HEK293 (cell line): ENCODE results near the gene OR6N1.

Source experiments
- CTCF ChIA-PET: fragments of 350-600 bp; formaldehyde crosslinking; extraction: SDS; loops from one replicate; lab custom pipeline; 2021; ENCODE audit warnings: antibody characterized with exemption; lab: Yijun Ruan, JAX
- POLR2A ChIA-PET: fragments of 300-600 bp; formaldehyde crosslinking; extraction: SDS; loops from one replicate; lab custom pipeline; 2020; ENCODE audit warnings: antibody characterized with exemption, inconsistent platforms; lab: Yijun Ruan, JAX
- H3K27ac ChIP-seq: fragments of 200-500 bp; sonication (Bioruptor generic); 2 replicates; pipeline ENCODE4 v1.5.1; 2014; ENCODE audit warnings: low read depth, low read length, control low read depth, inconsistent platforms; ENCODE audit errors: extremely low read depth
- H3K36me3 ChIP-seq, 2 experiments: fragments of 200-500 bp in 1 of 2; sonication (Bioruptor generic) in 1 of 2; 1 replicate in 1 of 2; 2 replicates in 1 of 2; pipeline ENCODE4 v1.5.1; 2014 to 2017; ENCODE audit warnings: inconsistent platforms in 2 of 2, low read length in 2 of 2; ENCODE audit not compliant: control insufficient read depth in 2 of 2, insufficient read depth in 1 of 2
- H3K4me1 ChIP-seq: fragments of 200-500 bp; sonication (Bioruptor generic); 2 replicates; pipeline ENCODE4 v1.5.1; 2014; ENCODE audit warnings: mild to moderate bottlenecking, low read length, inconsistent platforms; ENCODE audit not compliant: control insufficient read depth, insufficient read depth
- H3K4me3 ChIP-seq: 2 replicates; pipeline ENCODE4 v1.5.1; 2011; ENCODE audit warnings: low read depth, mild to moderate bottlenecking, control low read depth, low read length, moderate library complexity
- H3K9me3 ChIP-seq: fragments of 200-500 bp; sonication (Bioruptor generic); 2 replicates; pipeline ENCODE4 v1.5.1; 2014; ENCODE audit warnings: low read depth, low read length, inconsistent platforms; ENCODE audit not compliant: control insufficient read depth, insufficient read depth
- EGR2 ChIP-seq: fragments of 450-650 bp; formaldehyde crosslinking; IDR thresholded peaks from 2 replicates; pipeline ENCODE4 v1.5.1; 2016; ENCODE audit warnings: low read depth, missing biosample characterization, missing genetic modification characterization
- FEZF1 ChIP-seq: fragments of 450-650 bp; formaldehyde crosslinking; IDR thresholded peaks from 2 replicates; pipeline ENCODE4 v1.5.1; 2016; ENCODE audit warnings: missing biosample characterization, missing genetic modification characterization
- IKZF3 ChIP-seq: fragments of 450-650 bp; IDR thresholded peaks from 2 replicates; pipeline ENCODE4 v1.5.0; 2018; ENCODE audit warnings: missing biosample characterization, mild to moderate bottlenecking, missing genetic modification characterization, moderate library complexity
- KLF17 ChIP-seq: fragments of 450-650 bp; formaldehyde crosslinking; IDR thresholded peaks from 2 replicates; pipeline ENCODE4 v1.5.1; 2016; ENCODE audit warnings: missing biosample characterization, missing genetic modification characterization
- MYNN ChIP-seq: fragments of 450-650 bp; formaldehyde crosslinking; IDR thresholded peaks from 2 replicates; pipeline ENCODE4 v1.5.1; 2016; ENCODE audit warnings: missing biosample characterization, missing genetic modification characterization, borderline replicate concordance
- PATZ1 ChIP-seq: fragments of 450-650 bp; formaldehyde crosslinking; IDR thresholded peaks from 2 replicates; pipeline ENCODE4 v1.5.1; 2016; ENCODE audit warnings: missing biosample characterization, missing genetic modification characterization
- REST ChIP-seq: fragments of 450-650 bp; formaldehyde crosslinking; IDR thresholded peaks from 2 replicates; pipeline ENCODE4 v1.5.1; 2016; ENCODE audit warnings: missing biosample characterization, missing genetic modification characterization
- SETDB1 ChIP-seq: IDR thresholded peaks from one replicate; pipeline ENCODE4 v1.6.1; 2017; ENCODE audit warnings: mild to moderate bottlenecking, low read length, moderate library complexity, mixed read lengths; ENCODE audit not compliant: insufficient read length
- ZEB2 ChIP-seq: fragments of 450-650 bp; formaldehyde crosslinking; IDR thresholded peaks from 2 replicates; pipeline ENCODE4 v1.5.1; 2016; ENCODE audit warnings: missing biosample characterization, missing genetic modification characterization
- ZFP41 ChIP-seq: fragments of 450-650 bp; formaldehyde crosslinking; IDR thresholded peaks from 2 replicates; pipeline ENCODE4 v1.5.1; 2016; ENCODE audit warnings: missing biosample characterization, missing genetic modification characterization, borderline replicate concordance
- ZNF132 ChIP-seq: fragments of 450-650 bp; formaldehyde crosslinking; IDR thresholded peaks from 2 replicates; pipeline ENCODE4 v1.5.1; 2017; ENCODE audit warnings: missing biosample characterization, missing genetic modification characterization, borderline replicate concordance
- ZNF138 ChIP-seq: fragments of 450-650 bp; formaldehyde crosslinking; IDR thresholded peaks from 2 replicates; pipeline ENCODE4 v1.5.1; 2016; ENCODE audit warnings: missing biosample characterization, missing genetic modification characterization, borderline replicate concordance
- ZNF169 ChIP-seq: fragments of 450-650 bp; formaldehyde crosslinking; IDR thresholded peaks from 2 replicates; pipeline ENCODE4 v1.5.1; 2016; ENCODE audit warnings: missing biosample characterization, missing genetic modification characterization
- ZNF2 ChIP-seq: fragments of 450-650 bp; formaldehyde crosslinking; IDR thresholded peaks from 2 replicates; pipeline ENCODE4 v1.5.1; 2016; ENCODE audit warnings: missing biosample characterization, missing genetic modification characterization
- ZNF362 ChIP-seq: fragments of 450-650 bp; formaldehyde crosslinking; IDR thresholded peaks from 2 replicates; pipeline ENCODE4 v1.5.1; 2016; ENCODE audit warnings: missing biosample characterization, missing genetic modification characterization
- ZNF37A ChIP-seq: fragments of 450-650 bp; IDR thresholded peaks from 2 replicates; pipeline ENCODE4 v1.5.1; 2018; ENCODE audit warnings: missing biosample characterization, missing genetic modification characterization
- ZNF398 ChIP-seq: fragments of 450-650 bp; formaldehyde crosslinking; IDR thresholded peaks from 2 replicates; pipeline ENCODE4 v1.5.1; 2017; ENCODE audit warnings: missing biosample characterization, missing genetic modification characterization
- ZNF48 ChIP-seq: fragments of 450-650 bp; formaldehyde crosslinking; IDR thresholded peaks from 2 replicates; pipeline ENCODE4 v1.5.1; 2016; ENCODE audit warnings: missing biosample characterization, missing genetic modification characterization
- ZNF529 ChIP-seq: fragments of 450-650 bp; formaldehyde crosslinking; IDR thresholded peaks from 2 replicates; pipeline ENCODE4 v1.5.1; 2017; ENCODE audit warnings: missing genetic modification characterization, missing biosample characterization; ENCODE audit not compliant: insufficient replicate concordance
- ZNF544 ChIP-seq: fragments of 450-650 bp; formaldehyde crosslinking; IDR thresholded peaks from 2 replicates; pipeline ENCODE4 v1.5.0; 2017; ENCODE audit warnings: missing biosample characterization, missing genetic modification characterization
- ZNF785 ChIP-seq: fragments of 450-650 bp; formaldehyde crosslinking; IDR thresholded peaks from 2 replicates; pipeline ENCODE4 v1.5.1; 2016; ENCODE audit warnings: missing biosample characterization, missing genetic modification characterization
- ZSCAN30 ChIP-seq: fragments of 450-650 bp; IDR thresholded peaks from 2 replicates; pipeline ENCODE4 v1.5.1; 2018; ENCODE audit warnings: missing biosample characterization, mild to moderate bottlenecking, missing genetic modification characterization, moderate library complexity

The OR6N1 gene

GRCh38 chr1:158720620-158721019 lies 51.4 kb downstream of the OR6N1 start, which contains the start of gene OR6K3 (continued):
- TF ChIP-seq PATZ1 (tag by site-specific recombination) (no peak), ZFP41 (tag by site-specific recombination) (no peak)

GRCh38 chr1:158719664-158720063 lies 52.3 kb downstream of the OR6N1 start:
- no peak overlapping the region for H3K4me3 ChIP-seq
- no peaks in the 10 kb centered on the region for H3K36me3 ChIP-seq
- H3K27ac ChIP-seq = no peak overlapping the region
- no peaks in the 10 kb centered on the region for H3K9me3 ChIP-seq
- ChIA-PET CTCF (interaction anchor here (0.6 to 0.8 kb wide), 2 partner anchors 61 to 302 kb away, joined by 3 read pairs; no protein-coding TSS in a partner anchor), POLR2A (no interaction called here)
- H3K4me1 ChIP-seq = no peaks in the 10 kb centered on the region
- TF ChIP-seq ZNF362 (tag by site-specific recombination) (no peak), SETDB1 (no peak), ZNF48 (no peak), ZNF132 (no peak), ZNF169 (tag by site-specific recombination) (no peak), ZNF138 (no peak), MYNN (tag by site-specific recombination) (no peak), ZNF37A (tag by site-specific recombination) (no peak), ZNF529 (tag by site-specific recombination) (no peak), ZNF785 (tag by site-specific recombination) (no peak), IKZF3 (tag by site-specific recombination) (no peak), ZNF544 (tag by site-specific recombination) (no peak), ZEB2 (tag by site-specific recombination) (no peak), KLF17 (tag by site-specific recombination) (no peak), EGR2 (no peak), ZNF2 (tag by site-specific recombination) (no peak), FEZF1 (tag by site-specific recombination) (no peak)

GRCh38 chr1:158717344-158717743 lies 54.7 kb downstream of the OR6N1 start:
- Histone ChIP-seq H3K36me3 (no peaks in the 10 kb centered on the region), H3K4me3 (no peak overlapping the region), H3K9me3 (no peaks in the 10 kb centered on the region), H3K4me1 (no peaks in the 10 kb centered on the region)
- ChIA-PET CTCF (no interaction called here), POLR2A (no interaction called here)
- TF ChIP-seq ZSCAN30 (tag by site-specific recombination) = no peak
- no peak for TF ChIP-seq ZNF398
- no peak for TF ChIP-seq REST (tag by site-specific recombination)
- TF ChIP-seq, all 188 proteins: peak for 0
- no peak overlapping the region for H3K27ac ChIP-seq
